Umbilical cord (tissue), 2 donors: Measurements from ENCODE around the gene FIZ1. TPM values are rescaled to one million over a fixed set of nuclear protein-coding genes. Genes with fewer than 3 reads are reported as not detected.

Source experiments
- DNase-seq: peaks from one replicate; pipeline ENCODE4 v3.0.0-alpha.2; 2015; ENCODE audit warnings: low spot score
- total RNA-seq: library from RNA; depleted of rRNA; stranded (reverse); fragments of >200 nt; gene quantifications from one replicate; pipeline ENCODE4 v1.2.3, GENCODE V29; 2014; ENCODE audit warnings: low replicate concordance; ENCODE audit not compliant: insufficient read depth

FIZ1 gene
- total RNA-seq, 1 donor from 2014 or later, result 2.4 TPM

DNA sequence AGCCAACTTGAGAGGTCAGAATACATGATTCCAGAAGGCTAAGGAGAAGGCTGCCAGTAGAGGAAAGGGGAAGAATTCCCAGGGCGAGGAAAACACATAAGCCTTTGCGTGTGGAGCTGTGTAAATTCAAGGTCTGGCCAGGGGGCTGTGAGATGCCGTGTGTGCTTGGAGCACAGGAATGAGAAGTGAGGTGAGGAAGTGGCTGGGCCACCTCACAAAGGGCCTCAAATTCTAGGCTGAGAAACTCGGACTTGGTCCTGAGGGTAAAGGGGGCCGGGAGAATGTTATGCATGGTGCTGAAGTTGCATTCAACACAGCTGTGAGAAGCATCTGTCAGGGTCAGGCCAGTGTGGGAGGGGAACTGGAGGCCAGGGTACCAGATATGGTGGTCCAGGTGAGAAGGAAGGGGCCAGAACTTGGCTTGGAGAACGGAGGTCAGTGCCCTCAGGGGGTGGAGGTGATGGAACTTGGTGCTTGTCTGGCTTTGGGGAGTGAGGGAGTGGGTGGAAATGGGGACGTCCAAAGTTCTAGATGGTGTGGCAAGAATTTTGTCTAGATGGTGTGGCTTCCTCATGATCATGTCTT, 36.6 kb upstream of the FIZ1 start:
- DNase-seq, result no peak

DNA sequence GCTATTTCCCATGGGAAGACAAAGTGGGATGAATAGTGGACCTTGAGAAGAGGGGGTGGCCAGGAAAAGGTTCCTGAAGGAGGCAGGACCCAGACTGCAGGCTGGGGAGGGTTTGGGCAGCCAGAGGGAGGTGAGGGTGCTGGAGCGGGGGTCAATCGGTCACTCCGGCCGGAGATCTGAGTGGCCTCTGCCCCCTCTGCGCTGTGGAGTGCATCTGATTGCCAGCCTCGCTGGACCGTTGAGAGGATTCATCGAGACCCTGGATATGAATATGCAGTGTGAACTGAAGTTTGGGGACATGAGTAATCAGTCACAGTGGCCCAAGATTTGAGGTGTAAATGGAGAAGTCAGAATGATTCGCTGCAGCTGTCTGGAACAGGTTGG, 36.0 kb upstream of the FIZ1 start:
- DNase-seq, result no peak

DNA sequence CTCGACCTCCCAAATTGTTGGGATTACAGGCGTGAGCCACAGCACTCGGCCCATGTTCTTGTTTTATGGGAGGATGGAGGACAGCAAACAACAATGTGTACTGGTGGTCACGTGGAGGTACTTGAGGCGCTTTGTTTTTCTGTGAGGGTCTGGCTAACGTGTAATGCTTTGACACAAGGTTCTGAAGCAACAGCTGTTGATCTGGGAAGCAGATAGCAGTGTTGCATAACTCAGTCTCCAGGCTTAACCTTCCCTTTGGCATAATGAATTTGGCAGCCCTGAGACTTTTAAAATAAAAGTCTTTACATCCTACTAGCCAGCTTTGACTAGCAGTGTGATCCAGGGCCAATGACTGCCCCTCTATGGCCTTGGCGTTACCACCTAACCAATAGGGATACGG, 34.5 kb upstream of the FIZ1 start:
- no peak for DNase-seq

DNA sequence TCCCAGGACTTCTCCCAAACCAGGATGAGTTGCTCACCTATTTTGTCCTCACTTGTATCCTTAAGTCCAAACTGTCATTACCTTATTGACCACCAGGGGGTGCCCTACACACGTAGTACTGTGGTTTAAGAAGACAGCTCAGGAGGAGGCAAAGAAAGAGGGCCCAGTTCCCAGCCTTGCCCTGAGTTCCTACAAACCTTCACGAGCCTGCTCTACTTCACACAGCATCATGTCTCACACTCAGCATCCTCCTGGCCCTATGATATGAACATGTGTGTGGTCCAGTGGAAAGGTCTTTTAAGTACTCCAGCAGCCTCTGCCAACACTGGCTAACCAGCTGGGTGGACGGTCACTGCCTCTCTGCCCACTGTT, 33.1 kb upstream of the FIZ1 start:
- peak; percentile 93 for DNase-seq

DNA sequence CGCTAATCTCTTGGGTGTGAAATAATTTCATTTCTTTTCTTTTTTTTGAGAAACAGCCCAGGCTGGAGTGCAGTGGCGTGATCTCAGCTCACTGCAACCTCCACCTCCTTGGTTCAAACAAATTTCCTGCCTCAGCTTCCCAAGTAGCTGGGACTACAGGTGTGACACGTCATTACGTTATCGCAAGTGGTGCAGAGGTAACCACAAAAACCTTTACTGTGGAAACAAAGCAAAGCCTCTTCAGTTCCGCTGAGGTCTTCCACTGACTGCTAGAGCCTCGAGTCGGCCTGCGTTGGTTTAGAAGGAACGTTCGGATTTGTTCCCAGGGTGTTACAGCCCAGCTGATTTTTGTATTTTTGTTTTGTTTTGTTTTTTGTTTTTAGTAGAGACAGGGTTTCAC, 27.0 kb upstream of the FIZ1 start:
- no peak for DNase-seq

DNA sequence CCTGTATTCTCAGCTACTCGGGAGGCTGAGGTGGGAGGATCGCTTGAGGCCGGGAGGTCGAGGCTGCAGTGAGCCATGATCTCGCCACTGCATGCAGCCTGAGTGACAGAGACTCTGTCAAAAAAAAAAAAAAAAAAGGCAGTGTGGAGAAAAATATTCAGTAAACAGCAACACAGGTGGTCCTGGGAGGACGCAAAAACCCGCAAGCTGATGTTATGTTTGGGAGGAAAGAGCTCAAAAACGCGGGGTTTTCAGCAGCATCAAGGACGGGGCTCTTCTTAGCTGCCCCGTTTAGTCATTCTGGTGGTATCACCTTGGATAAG, 25.6 kb upstream of the FIZ1 start:
- DNase-seq, result no peak

DNA sequence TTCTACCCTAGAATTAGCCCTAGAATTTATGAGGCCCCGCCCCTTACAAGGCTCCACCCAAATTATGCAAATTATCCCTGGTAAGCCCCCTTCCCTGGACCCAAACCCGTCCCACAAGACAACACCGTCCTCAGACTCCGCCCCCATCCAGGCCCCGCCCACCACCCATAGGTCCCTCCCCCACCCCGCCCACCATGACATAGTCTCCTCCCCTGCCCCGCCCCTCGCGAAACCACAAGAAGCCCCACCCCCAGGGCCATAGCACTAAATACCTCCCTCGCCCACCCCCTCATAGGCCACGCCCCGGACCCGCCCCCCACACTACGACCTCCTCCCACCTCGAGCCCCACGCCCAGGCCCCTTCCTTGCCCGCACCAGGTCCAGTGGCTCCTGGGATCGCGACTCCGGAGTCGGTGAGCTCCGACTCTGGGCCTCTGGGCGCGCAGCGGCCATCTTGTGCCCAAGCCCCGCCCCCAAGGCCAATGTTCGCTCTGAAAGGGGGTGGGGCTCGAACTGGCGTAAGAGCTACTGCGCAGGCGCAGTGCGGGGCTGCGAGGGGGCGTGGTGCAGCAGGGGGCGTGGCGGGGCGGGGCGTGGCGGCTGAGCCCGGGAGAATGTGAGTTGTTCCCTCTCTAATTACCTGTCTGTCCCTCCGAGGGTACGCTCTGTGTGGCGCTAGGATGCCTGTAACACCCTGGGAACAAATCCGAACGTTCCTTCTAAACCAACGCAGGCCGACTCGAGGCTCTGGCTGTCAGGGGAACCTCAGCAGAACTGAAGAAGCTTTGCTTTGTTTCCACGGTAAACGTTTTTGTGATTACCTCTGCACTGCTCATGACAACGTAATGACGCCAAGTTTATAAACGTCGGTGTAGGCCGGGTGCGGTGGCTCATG, 25.0 kb upstream of the FIZ1 start, which contains the start of gene ZNF784:
TSS of gene ZNF784 (minus strand) at position 458 of the 895 bp plus-strand sequence. CDS start at position 453, 5 bp downstream.
- DNase-seq, result peak; percentile 96

DNA sequence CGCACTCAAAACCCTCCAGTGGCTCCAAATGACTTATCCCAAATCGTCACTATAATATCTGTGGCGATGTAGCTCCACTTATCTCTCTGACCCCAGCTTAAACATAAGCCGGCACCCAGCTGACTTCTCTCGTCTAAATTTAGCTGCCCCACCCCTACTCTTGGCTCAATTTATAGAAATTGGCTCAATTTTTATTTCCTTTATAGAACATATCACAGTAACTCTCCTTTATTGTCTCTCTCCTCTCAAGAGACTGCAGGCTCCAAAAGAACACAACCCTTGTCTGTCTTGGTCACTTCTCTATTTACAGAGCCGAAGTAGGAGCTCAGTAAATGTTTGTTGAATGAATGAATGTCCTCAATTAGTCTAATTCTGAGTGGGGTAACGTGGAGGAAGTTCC, 24.2 kb upstream of the FIZ1 start:
- DNase-seq, result no peak

DNA sequence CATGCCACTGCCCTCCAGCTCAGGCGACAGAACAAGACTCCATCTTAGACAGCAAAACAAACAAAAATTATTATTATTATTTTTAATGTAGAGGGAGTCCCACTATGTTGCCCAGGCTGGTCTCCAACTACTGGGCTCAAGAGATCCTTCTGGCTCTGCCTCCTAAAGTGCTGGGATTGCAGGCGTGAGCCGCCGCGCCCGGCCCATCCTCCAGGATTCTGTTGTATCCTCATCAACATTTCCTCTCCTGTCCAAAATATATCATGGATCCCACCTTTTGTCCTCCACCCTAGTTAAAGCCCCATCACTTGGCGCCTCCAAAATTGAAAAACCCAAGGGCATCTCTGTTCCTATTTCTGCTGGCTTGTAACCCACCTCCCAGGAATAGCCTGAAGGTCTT, 23.8 kb upstream of the FIZ1 start:
- no peak for DNase-seq

DNA sequence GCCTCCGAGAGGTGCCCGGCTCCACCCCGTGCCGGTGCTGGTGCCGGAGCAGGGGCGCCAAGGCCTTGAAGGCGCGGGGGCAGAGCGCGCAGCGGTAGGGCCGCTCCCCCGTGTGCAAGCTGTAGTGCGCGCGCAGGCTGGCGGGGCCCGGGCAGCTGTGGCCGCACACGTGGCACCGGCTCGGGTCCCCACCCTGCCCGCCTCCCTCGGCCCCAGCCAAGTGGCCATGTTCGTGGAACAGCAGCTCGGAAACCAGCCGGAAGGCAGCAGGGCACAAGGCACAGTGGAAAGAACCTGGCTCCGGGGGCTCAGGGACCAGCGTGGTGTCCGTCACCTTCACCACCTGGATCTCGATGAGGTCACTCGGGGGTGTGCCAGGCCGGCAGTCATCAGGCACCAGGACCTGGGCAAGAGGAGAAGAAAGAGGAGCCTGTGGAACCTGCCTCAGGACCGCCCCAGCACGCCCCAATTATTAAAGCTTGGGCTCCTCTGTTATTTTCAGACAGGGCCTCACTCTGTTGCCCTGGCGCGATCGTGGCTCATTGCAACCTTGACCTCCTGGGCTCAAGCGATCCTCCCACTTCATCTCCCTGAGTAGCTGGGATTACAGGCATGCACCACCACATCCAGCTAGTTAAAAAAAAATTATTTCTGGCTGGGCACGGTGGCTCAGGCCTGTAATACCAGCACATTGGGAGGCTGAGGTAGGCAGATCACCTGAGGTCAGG, 23.1 kb upstream of the FIZ1 start:
- DNase-seq, result no peak

DNA sequence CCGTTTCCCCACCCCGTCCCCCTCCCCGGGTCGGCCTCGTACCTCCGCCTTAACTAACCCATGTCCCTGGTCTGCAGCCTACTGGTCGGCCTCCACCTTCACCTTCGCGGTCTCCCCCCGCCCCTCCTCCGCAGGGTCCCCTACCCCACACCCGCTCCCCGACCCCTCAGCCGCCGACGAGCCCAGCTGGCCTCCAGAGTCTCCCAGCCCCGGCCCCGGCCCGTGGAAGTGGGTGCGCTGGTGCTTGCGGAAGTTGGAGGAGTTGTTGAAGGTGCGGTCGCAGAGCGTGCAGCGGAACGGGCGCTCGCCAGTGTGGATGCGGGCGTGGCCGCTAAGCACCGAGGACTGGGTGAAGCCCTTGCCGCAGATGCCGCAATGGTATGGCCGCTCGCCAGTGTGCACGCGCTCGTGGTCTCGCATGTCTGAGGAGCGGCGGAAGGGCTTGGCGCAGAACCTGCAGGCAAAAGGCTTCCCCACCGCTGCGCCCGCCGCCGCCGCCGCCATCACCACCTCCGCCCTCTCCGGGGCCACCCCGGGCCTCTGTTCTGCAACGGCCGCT, 22.4 kb upstream of the FIZ1 start:
- DNase-seq, result no peak

DNA sequence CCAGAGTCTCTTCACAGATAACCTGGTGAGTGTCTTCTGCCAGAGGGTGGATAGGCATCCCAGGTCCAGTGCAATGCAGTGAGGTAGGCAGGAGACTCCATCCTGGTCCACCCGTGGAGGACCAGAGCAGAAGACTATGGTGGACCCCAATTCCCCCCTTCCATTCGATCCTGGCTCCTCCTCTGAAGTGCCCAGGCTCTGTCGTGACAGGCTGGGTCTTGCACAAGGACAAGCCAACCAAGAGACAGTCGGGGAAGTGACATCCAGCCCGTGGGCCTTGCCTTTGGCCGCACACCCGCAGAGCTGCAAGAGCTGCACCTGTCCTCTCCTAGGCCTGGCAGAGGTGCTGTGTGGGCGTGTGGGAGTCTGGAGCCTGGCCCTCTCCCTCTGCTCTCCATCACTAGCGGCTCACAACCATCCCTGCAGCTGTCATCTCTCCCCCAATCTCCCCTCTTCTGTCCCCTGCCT, 21.9 kb upstream of the FIZ1 start:
- DNase-seq, result no peak

DNA sequence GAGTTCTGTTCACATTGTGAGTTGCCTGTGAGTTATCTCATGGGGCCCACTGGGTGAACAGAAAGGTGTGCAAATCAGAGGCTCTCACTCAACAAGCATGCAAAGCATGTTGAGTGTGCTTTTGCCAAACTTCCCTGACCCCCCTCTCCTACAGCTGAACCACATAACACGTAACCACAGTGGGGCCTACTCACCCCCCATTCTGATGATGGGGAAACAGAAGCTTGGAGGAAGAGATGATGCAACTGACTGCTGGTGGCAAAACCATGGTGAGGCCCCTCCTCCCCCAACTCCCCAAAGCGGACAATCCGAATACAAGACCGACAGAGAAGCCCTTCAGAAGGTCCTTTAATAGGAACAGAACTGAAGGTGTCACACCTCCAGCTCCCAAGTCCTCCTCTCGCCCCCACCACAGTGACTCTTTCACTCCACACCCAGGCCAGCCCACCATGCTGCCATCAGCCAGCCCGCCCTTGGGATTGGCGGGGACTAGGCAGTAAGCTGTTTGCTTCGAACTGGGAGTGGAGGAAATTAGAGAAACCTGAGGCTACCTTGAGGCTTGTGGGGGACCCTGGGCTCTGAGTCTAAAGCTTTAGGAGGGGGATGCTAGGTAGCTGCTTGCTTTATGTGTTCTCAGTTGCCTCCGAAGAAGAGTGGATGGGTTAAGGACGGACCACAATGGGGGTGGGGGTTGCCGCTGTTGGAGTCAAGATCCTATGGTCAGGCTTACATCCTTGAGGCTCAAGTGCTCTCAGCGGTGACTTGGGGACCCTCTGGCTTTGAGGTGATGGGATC, 21.3 kb upstream of the FIZ1 start:
- DNase-seq, result no peak

DNA sequence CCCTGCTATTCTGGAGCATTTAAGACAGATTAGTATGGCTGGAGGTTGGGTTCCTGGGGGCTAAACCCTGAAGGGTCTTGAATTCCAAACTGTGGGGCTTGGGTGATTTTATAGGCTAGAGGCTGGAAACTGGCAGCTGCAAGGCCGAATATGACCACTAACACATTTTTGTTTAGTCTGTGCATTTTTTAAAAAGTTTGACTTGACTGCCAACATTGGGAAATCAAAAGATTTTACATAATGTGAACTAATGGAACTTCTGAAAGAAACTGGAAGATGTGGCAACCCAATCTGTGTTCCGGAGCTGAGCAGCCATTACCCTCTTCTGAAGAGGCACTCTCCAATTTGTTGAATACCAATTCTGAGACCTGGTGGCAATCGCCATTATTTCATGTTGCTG, 20.0 kb upstream of the FIZ1 start:
- no peak for DNase-seq

DNA sequence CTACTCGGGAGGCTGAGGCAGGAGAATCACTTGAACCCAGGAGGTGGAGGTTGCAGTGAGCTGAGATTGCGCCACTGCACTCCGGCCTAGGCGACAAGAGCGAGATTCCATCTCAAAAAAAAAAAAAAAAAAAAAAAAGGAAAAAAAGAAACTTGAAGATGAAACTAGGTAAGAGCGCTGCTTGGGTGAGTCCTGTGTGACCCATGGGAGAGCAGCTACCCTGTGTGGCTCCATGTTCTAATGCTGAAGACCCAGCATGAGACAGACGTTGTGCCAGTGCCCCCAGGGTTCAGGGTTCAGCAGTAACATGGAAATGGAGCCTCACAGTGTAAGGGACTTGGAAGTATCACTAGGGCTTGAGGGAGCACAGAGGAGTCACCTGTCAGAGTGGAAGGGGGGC, 19.1 kb upstream of the FIZ1 start:
- no peak for DNase-seq

DNA sequence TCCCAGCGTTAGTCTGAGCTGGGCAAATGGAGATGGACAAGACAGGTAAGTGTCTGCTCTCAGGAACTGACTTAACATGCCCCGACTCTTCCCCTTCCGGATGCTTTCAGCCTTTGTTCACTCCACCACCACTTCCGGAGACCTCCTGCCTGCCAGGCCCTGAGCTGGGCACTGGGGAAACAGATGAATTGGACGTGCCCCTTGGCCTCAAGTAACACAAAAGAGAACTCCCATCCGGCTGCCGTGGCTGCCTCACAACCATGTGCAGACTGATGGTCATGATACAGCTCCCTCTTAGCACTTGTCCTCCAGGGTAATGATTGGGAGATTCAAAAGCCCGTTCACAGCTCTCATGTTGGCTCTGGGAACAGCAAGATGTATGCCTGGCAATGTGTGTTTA, 18.1 kb upstream of the FIZ1 start:
- DNase-seq, result no peak

DNA sequence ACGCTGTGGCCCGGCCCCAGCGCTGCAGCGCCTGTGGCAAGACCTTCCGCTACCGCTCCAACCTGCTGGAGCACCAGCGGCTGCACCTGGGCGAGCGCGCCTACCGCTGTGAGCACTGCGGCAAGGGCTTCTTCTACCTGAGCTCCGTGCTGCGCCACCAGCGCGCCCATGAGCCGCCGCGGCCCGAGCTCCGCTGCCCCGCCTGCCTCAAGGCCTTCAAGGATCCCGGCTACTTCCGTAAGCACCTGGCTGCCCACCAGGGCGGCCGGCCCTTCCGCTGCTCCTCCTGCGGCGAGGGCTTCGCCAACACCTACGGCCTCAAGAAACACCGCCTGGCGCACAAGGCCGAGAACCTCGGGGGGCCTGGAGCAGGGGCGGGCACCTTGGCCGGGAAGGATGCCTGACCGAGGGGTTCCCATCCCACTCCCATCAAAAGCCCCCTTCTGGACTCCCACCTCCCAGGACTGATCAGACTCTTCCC, 17.1 kb upstream of the FIZ1 start:
- no peak for DNase-seq

DNA sequence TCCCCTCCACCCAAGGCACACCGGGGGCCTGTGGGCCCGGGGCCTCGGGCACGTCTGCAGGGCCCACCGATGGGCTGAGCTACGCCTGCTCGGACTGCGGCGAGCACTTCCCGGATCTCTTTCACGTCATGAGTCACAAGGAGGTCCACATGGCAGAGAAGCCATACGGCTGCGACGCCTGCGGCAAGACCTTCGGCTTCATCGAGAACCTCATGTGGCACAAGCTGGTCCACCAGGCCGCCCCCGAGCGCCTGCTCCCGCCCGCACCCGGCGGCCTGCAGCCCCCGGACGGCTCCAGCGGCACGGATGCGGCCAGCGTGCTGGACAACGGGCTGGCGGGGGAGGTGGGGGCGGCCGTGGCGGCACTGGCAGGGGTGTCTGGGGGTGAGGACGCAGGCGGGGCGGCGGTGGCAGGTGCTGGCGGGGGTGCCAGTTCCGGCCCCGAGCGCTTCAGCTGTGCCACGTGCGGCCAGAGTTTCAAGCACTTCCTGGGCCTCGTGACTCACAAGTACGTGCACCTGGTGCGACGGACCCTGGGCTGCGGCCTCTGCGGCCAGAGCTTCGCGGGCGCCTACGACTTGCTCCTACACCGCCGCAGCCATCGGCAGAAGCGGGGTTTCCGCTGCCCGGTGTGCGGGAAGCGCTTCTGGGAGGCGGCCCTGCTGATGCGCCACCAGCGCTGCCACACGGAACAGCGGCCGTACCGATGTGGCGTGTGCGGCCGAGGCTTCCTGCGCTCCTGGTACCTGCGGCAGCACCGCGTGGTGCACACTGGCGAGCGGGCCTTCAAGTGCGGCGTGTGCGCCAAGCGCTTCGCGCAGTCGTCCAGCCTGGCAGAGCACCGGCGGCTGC, 16.5 kb upstream of the FIZ1 start:
- no peak for DNase-seq

DNA sequence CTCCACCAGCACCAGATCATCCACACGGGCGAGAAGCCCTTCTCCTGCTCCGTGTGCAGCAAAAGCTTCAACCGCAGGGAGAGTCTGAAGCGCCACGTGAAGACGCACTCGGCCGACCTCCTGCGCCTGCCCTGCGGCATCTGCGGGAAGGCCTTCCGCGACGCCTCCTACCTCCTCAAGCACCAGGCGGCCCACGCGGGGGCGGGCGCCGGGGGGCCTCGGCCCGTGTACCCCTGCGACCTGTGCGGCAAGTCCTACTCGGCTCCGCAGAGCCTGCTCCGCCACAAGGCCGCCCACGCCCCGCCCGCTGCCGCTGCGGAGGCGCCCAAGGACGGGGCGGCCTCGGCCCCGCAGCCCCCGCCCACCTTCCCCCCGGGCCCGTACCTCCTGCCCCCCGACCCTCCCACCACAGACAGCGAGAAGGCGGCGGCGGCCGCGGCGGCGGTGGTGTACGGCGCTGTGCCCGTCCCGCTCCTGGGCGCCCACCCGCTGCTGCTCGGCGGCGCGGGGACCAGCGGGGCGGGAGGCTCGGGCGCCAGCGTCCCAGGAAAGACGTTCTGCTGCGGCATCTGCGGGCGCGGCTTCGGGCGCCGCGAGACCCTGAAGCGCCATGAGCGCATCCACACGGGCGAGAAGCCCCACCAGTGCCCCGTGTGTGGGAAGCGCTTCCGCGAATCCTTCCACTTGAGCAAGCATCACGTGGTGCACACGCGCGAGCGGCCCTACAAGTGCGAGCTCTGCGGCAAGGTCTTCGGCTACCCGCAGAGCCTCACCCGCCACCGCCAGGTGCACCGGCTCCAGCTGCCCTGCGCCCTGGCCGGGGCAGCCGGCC, 15.6 kb upstream of the FIZ1 start:
- no peak for DNase-seq
